ENCODE measurements around the gene SH3PXD2A.

DNA sequence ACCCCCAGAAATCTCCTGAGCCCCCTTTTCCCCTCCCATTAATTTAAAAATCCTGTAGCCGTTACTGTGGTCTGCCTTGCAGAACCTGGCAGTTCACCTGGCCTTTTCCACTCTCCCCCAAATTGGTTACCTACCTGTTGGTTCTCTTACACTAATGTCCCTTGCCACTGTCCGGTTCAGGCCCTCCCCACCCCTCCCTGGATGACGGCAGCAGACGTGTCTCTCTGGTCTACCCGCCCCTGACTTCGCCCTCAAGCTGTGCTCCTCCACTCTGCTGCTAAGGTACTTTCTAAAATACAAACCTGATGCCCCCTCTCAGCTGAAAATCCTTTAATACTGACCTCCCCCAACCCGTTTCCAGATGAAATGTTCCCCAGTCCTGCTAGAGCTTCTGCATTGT, 15.6 kb upstream of the SH3PXD2A start:
- TF ChIP-seq, protein P1, sequence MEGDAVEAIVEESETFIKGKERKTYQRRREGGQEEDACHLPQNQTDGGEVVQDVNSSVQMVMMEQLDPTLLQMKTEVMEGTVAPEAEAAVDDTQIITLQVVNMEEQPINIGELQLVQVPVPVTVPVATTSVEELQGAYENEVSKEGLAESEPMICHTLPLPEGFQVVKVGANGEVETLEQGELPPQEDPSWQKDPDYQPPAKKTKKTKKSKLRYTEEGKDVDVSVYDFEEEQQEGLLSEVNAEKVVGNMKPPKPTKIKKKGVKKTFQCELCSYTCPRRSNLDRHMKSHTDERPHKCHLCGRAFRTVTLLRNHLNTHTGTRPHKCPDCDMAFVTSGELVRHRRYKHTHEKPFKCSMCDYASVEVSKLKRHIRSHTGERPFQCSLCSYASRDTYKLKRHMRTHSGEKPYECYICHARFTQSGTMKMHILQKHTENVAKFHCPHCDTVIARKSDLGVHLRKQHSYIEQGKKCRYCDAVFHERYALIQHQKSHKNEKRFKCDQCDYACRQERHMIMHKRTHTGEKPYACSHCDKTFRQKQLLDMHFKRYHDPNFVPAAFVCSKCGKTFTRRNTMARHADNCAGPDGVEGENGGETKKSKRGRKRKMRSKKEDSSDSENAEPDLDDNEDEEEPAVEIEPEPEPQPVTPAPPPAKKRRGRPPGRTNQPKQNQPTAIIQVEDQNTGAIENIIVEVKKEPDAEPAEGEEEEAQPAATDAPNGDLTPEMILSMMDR (conservative IDR thresholded peaks at IDR 0.05; ENCODE audit: low read depth in 2 of 2): no peak
- TF ChIP-seq EZH2phosphoT487 (IDR thresholded peaks at IDR 0.05; ENCODE audit: unreplicated experiment): no peak
- no peak for TF ChIP-seq POLR2AphosphoS5 (IDR thresholded peaks at IDR 0.05; ENCODE audit: low read depth)
- TF ChIP-seq REST (IDR thresholded peaks at IDR 0.05; ENCODE audit: unreplicated experiment): no peak
